OCI-LY7 (cell line): ENCODE measurements around the gene ZNF750.

Source experiments
- CTCF ChIP-seq: fragments of 200-600 bp; sonication (generic); conservative IDR thresholded peaks from 2 replicates; pipeline ENCODE4 v1.5.1; 2014; ENCODE audit warnings: mild to moderate bottlenecking, antibody characterized with exemption, low read length, moderate library complexity, mixed read lengths
- EZH2phosphoT487 ChIP-seq: fragments of 200-600 bp; sonication (generic); IDR thresholded peaks from 2 replicates; pipeline ENCODE4 v1.6.1; 2018; ENCODE audit warnings: low read depth, borderline replicate concordance, mild to moderate bottlenecking, mixed run types, antibody characterized with exemption, low read length, moderate library complexity, mixed read lengths

GRCh38 chr17:82780195-82780594, 59.6 kb downstream of the ZNF750 start:
- TF ChIP-seq CTCF (no peak), EZH2phosphoT487 (no peak)
